SK-N-SH (cell line): ENCODE data around the gene TBPL2. TPM values are rescaled to one million over a fixed set of nuclear protein-coding genes. Genes with fewer than 3 reads are reported as not detected.

Source experiments
- CTCF ChIA-PET: fragments of 300-600, 350-600 bp; formaldehyde crosslinking; extraction: SDS; loops from one replicate; lab custom pipeline; 2021; lab: Yijun Ruan, JAX
- POLR2A ChIA-PET: fragments of 350-600 bp; sonication (Branson Sonifier 250); formaldehyde crosslinking; extraction: SDS; loops from one replicate; lab custom pipeline; 2020; ENCODE audit warnings: antibody characterized with exemption, inconsistent platforms; lab: Yijun Ruan, JAX
- DNase-seq: peaks from one replicate; pipeline ENCODE4 v3.0.0; 2012
- H2AFZ ChIP-seq: fragments of 200-600 bp; sonication (generic); 2 replicates; pipeline ENCODE4 v1.8.1; 2016; ENCODE audit warnings: antibody characterized with exemption, mild to moderate bottlenecking, low read depth
- H3F3A ChIP-seq: fragments of 200-600 bp; sonication (generic); replicated peaks from 2 replicates; pipeline ENCODE3; 2016; ENCODE audit warnings: antibody characterized with exemption, mild to moderate bottlenecking; ENCODE audit not compliant: insufficient read depth
- H3K27ac ChIP-seq, 2 experiments: fragments of 200-500 bp in 1 of 2; fragments of 200-600 bp in 1 of 2; sonication (Bioruptor generic) in 1 of 2; sonication (generic), shearing (Covaris generic) in 1 of 2; 2 replicates each; pipeline versions ENCODE4 v1.5.1 to v1.6.1; 2014 to 2016; ENCODE audit warnings: low read depth in 2 of 2, inconsistent platforms in 1 of 2, low read length in 1 of 2, mild to moderate bottlenecking in 1 of 2, mixed read lengths in 1 of 2
- H3K27me3 ChIP-seq: fragments of 200-600 bp; sonication (generic), shearing (Covaris generic); 2 replicates; pipeline ENCODE4 v1.6.1; 2016; ENCODE audit warnings: mixed run types; ENCODE audit not compliant: insufficient read depth
- H3K36me3 ChIP-seq, 2 experiments: fragments of 200-500 bp in 1 of 2; fragments of 200-600 bp in 1 of 2; sonication (Bioruptor generic) in 1 of 2; sonication (generic) in 1 of 2; replicated peaks in 1 of 2; 2 replicates each; pipeline versions ENCODE3 to v1.5.1; 2014 to 2016; ENCODE audit warnings: low read length in 1 of 2, mild to moderate bottlenecking in 1 of 2; ENCODE audit not compliant: insufficient read depth in 2 of 2, control insufficient read depth in 1 of 2
- H3K4me1 ChIP-seq, 2 experiments: fragments of 200-500 bp in 1 of 2; fragments of 200-600 bp in 1 of 2; sonication (Bioruptor generic) in 1 of 2; sonication (generic), shearing (Covaris generic) in 1 of 2; 2 replicates each; pipeline versions ENCODE4 v1.5.1 to v1.6.1; 2014 to 2016; ENCODE audit warnings: low read depth in 1 of 2, low read length in 1 of 2, mixed run types in 1 of 2; ENCODE audit not compliant: insufficient read depth in 2 of 2, control insufficient read depth in 1 of 2
- H3K4me2 ChIP-seq: fragments of 200-600 bp; sonication (generic), shearing (Covaris generic); 2 replicates; pipeline ENCODE4 v1.6.1; 2017; ENCODE audit warnings: mixed run types
- H3K4me3 ChIP-seq, 2 experiments: fragments of 200-500 bp in 1 of 2; fragments of 200-600 bp in 1 of 2; sonication (Bioruptor generic) in 1 of 2; sonication (generic), shearing (Covaris generic) in 1 of 2; 2 replicates each; pipeline versions ENCODE4 v1.5.1 to v1.8.1; 2014 to 2016; ENCODE audit warnings: low read depth in 2 of 2, inconsistent platforms in 1 of 2, low read length in 1 of 2, mild to moderate bottlenecking in 1 of 2, mixed read lengths in 1 of 2, moderate library complexity in 1 of 2
- H3K79me2 ChIP-seq: fragments of 200-600 bp; sonication (generic); 2 replicates; pipeline ENCODE4 v1.8.1; 2017; ENCODE audit warnings: mild to moderate bottlenecking; ENCODE audit not compliant: insufficient read depth
- H3K9ac ChIP-seq: fragments of 200-600 bp; sonication (generic); 2 replicates; pipeline ENCODE4 v1.6.1; 2017; ENCODE audit warnings: mixed run types
- H3K9me2 ChIP-seq: fragments of 200-600 bp; sonication (generic); 2 replicates; pipeline ENCODE4 v1.6.1; 2017; ENCODE audit warnings: mixed run types
- H3K9me3 ChIP-seq: fragments of 200-600 bp; sonication (generic); 2 replicates; pipeline ENCODE4 v1.6.1; 2017; ENCODE audit warnings: mixed run types, mild to moderate bottlenecking, moderate library complexity
- H4K20me1 ChIP-seq: fragments of 200-600 bp; sonication (generic); 2 replicates; pipeline ENCODE4 v1.6.1; 2017; ENCODE audit warnings: mild to moderate bottlenecking, mixed run types; ENCODE audit not compliant: insufficient read depth
- CHD2 ChIP-seq: fragments of 150-350 bp; IDR thresholded peaks from 2 replicates; pipeline ENCODE4 v1.6.1; 2018; ENCODE audit warnings: low read length; ENCODE audit not compliant: partially characterized antibody
- CTCF ChIP-seq: fragments of 200-600 bp; sonication (generic); IDR thresholded peaks from 2 replicates; pipeline ENCODE4 v1.6.1; 2017; ENCODE audit warnings: antibody characterized with exemption, mild to moderate bottlenecking, moderate library complexity
- NFIC ChIP-seq: IDR thresholded peaks from 2 replicates; pipeline ENCODE4 v1.4.0; 2012; ENCODE audit warnings: borderline replicate concordance
- POLR2AphosphoS5 ChIP-seq: IDR thresholded peaks from 2 replicates; pipeline ENCODE4 v1.6.1; 2012; ENCODE audit warnings: low read depth, low read length
- RAD21 ChIP-seq: IDR thresholded peaks from 2 replicates; pipeline ENCODE4 v1.6.1; 2012; ENCODE audit warnings: mild to moderate bottlenecking, low read length
- REST ChIP-seq: IDR thresholded peaks from 2 replicates; pipeline ENCODE4 v1.6.1; 2012; ENCODE audit warnings: mild to moderate bottlenecking, low read depth, low read length, moderate library complexity
- RXRA ChIP-seq: IDR thresholded peaks from 2 replicates; pipeline ENCODE4 v1.4.0; 2012; ENCODE audit warnings: low read depth, mild to moderate bottlenecking, borderline replicate concordance
- TAF1 ChIP-seq: IDR thresholded peaks from 2 replicates; pipeline ENCODE4 v1.6.1; 2012; ENCODE audit warnings: low read depth, mild to moderate bottlenecking, low read length, moderate library complexity, borderline replicate concordance
- USF1 ChIP-seq: IDR thresholded peaks from 2 replicates; pipeline ENCODE4 v1.4.0; 2012; ENCODE audit warnings: low read depth, borderline replicate concordance
- YY1 ChIP-seq: IDR thresholded peaks from 2 replicates; pipeline ENCODE4 v1.4.0; 2012; ENCODE audit warnings: low read depth, mild to moderate bottlenecking
- WGBS: methylation state at CpG from one replicate; pipeline ENCODE4 v1.1.6; 2017; ENCODE audit warnings: low lambda C conversion rate; 5-methylcytosine and 5-hydroxymethylcytosine counted together
- polyA plus RNA-seq, 3 experiments: library from polyadenylated mRNA; depleted of rRNA; stranded (reverse); fragments of >200 nt; gene quantifications; 2 replicates each; pipeline ENCODE4 v1.2.3, GENCODE V29; 2012
- TF ChIP-seq, protein P1 (sequence below): fragments of 150-350 bp; IDR thresholded peaks from 2 replicates; pipeline ENCODE4 v1.6.1; 2017; ENCODE audit warnings: antibody characterized with exemption, low read length, low read depth, borderline replicate concordance

TBPL2 gene
- polyA plus RNA-seq, 1 of the 3 experiments (the other 2 are of a cell fraction), result not detected

GRCh38 chr14:55416866-55417265 lies 23.6 kb downstream of the TBPL2 start:
- H3F3A ChIP-seq, result no peaks in the 10 kb centered on the region
- H3K27ac ChIP-seq, result no peak overlapping the region
- ChIA-PET CTCF (interaction anchor here (1.0 to 4.4 kb wide), 6 partner anchors 11 to 1057 kb away, joined by 3 to 25 read pairs (median 6); no protein-coding TSS in a partner anchor), POLR2A (no interaction called here)
- no peaks in the 10 kb centered on the region; the same call in 1 of the 2 replicates for H3K27me3 ChIP-seq
- 50% methylated on average over 5 of the region's 5 CpGs for WGBS
- H3K9ac ChIP-seq, result no peak overlapping the region
- H3K9me2 ChIP-seq, result no peaks in the 10 kb centered on the region
- no peak for DNase-seq
- H3K4me3 ChIP-seq, result no peak overlapping the region
- no peak overlapping the region for H2AFZ ChIP-seq
- no peak overlapping the region for H3K4me2 ChIP-seq
- peaks cover 0 to 2% of the 10 kb centered on the region in 2 experiments; a peak in 2 of 4 replicates for H3K4me1 ChIP-seq
- H4K20me1 ChIP-seq, result no peaks in the 10 kb centered on the region
- no peaks in the 10 kb centered on the region for H3K36me3 ChIP-seq
- H3K9me3 ChIP-seq, result no peaks in the 10 kb centered on the region
- no peaks in the 10 kb centered on the region for H3K79me2 ChIP-seq
- TF ChIP-seq USF1, result no peak
- peak; percentile 61 for TF ChIP-seq CTCF
- TF ChIP-seq TAF1, result no peak
- TF ChIP-seq NFIC, result no peak
- peak; percentile 45 for TF ChIP-seq RAD21
- TF ChIP-seq CHD2, result no peak
- no peak for TF ChIP-seq POLR2AphosphoS5

DNA sequence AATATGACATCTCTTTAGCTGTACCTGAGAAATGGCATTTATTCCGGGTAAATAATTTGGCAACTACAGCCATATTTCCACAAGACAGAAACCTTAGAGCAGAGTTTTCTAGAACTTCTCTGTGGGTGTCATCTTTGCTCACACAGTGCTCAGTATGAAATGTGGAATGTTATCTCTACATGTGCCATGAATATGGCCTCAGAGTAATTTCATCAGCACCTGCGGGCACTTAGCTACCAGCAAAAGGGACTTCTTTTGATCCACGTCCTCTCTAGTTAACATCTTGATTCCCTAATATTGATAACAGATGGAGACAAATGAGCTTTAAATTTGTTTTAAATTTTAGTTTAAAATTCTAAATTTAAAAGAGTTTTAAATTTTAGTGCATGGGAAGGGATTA lies 25.9 kb downstream of the TBPL2 start:
- Histone ChIP-seq H3K4me2 (no peak overlapping the region), H3K4me3 (no peak overlapping the region), H3K9me3 (no peaks in the 10 kb centered on the region), H3K27ac (no peak overlapping the region), H3K79me2 (peaks cover 21% of the 10 kb centered on the region), H3K27me3 (no peaks in the 10 kb centered on the region), H4K20me1 (no peaks in the 10 kb centered on the region)
- CTCF ChIA-PET, result interaction anchor here (0.6 to 1.9 kb wide), 5 partner anchors 23 to 201 kb away, joined by 3 to 10 read pairs (median 4); no protein-coding TSS in a partner anchor
- TF ChIP-seq, protein P1, sequence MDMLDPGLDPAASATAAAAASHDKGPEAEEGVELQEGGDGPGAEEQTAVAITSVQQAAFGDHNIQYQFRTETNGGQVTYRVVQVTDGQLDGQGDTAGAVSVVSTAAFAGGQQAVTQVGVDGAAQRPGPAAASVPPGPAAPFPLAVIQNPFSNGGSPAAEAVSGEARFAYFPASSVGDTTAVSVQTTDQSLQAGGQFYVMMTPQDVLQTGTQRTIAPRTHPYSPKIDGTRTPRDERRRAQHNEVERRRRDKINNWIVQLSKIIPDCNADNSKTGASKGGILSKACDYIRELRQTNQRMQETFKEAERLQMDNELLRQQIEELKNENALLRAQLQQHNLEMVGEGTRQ, result no peak
- TF ChIP-seq RXRA (no peak), REST (no peak), RAD21 (no peak), YY1 (no peak)
- TF ChIP-seq, all 33 proteins: peak for 0
- no peak for DNase-seq
- H3K4me1 ChIP-seq, result peaks cover 9 to 10% of the 10 kb centered on the region in 2 experiments; a peak in 3 of 4 replicates
- POLR2A ChIA-PET, result no interaction called here
- no peaks in the 10 kb centered on the region for H3K36me3 ChIP-seq
- 27% methylated on average over 3 of the region's 3 CpGs for WGBS
- no peak overlapping the region for H2AFZ ChIP-seq
- no peaks in the 10 kb centered on the region for H3F3A ChIP-seq
- no peaks in the 10 kb centered on the region for H3K9me2 ChIP-seq
- H3K9ac ChIP-seq, result no peak overlapping the region
